Activated CD4-positive, alpha-beta memory T cell treated with anti-CD3 and anti-CD28 coated beads, Interleukin-2, amount 10 ng/mL, durations not matched to agents 7 days and 5 days (primary cell): ENCODE results near the gene SYNE1. TPM values are rescaled to one million over a fixed set of nuclear protein-coding genes. Genes with fewer than 3 reads are reported as not detected.
"Not testable (repeated sequence)": the region's sequence is repeated elsewhere in the genome, so short reads cannot be mapped to it uniquely, and the experiment has no call there.

Experiments
- CTCF ChIA-PET: fragments of 350-600 bp; sonication (Branson Sonifier 250); formaldehyde crosslinking; loops from one replicate; lab custom pipeline; 2021; ENCODE audit warnings: antibody characterized with exemption, inconsistent platforms; lab: Charles Lee
- POLR2A ChIA-PET: fragments of 350-600 bp; sonication (Branson Sonifier 250); formaldehyde crosslinking; loops from one replicate; lab custom pipeline; 2021; ENCODE audit warnings: antibody characterized with exemption; lab: Charles Lee
- DNase-seq: peaks from one replicate; pipeline ENCODE4 v3.0.0-alpha.2; 2020
- H3K27ac Mint-ChIP-seq: one replicate; pipeline ENCODE4 v1.8.0; 2021; ENCODE audit warnings: mild to moderate bottlenecking, mixed read lengths
- H3K27me3 Mint-ChIP-seq: one replicate; pipeline ENCODE4 v1.8.0; 2021; ENCODE audit warnings: mixed read lengths
- H3K36me3 Mint-ChIP-seq: one replicate; pipeline ENCODE4 v1.8.0; 2021; ENCODE audit warnings: low read depth, mixed read lengths
- H3K4me1 Mint-ChIP-seq: one replicate; pipeline ENCODE4 v1.8.0; 2021; ENCODE audit warnings: mixed read lengths
- H3K4me3 Mint-ChIP-seq: one replicate; pipeline ENCODE4 v1.8.0; 2021; ENCODE audit warnings: mild to moderate bottlenecking, mixed read lengths
- H3K9me3 Mint-ChIP-seq: one replicate; pipeline ENCODE4 v1.8.0; 2021; ENCODE audit warnings: mixed read lengths
- total RNA-seq, 2 experiments: library from RNA; stranded (reverse); gene quantifications; one replicate each; pipeline ENCODE4 v1.2.3, GENCODE V29; 2021

The SYNE1 gene
- total RNA-seq, 2 experiments from 2014 or later = 85.5 to 86.8 TPM

DNA sequence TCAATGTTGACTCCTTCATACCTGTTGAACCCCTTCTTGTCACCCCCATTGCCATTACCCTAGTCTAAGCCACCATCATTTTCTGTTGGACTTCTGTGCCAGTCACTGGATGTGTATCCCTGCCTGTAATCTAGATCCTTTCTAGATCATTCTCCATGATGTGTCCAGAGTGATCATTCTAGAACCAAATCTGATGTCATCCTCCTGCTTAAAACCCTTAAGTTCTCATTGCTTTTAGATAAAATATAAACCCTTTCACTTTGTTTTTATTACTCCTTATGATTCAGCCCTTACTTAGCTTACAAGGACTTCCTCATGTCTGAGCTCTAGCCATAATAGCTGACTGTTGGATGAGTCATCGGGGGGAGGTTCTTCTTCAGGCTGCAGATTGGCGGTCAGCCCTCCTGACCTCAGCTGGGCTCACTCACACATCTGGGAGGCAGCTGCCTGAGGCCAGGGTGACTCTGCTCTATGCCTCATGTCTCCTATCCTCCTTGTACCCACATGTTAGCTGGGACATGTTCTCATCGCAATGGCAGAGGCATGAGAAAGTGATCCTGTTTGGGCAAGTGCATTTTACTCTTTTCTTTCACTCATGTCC lies 542.1 kb downstream of the SYNE1 start:
- POLR2A ChIA-PET = no interaction called here
- H3K27ac Mint-ChIP-seq = no peak overlapping the region
- DNase-seq = peak; percentile 36
- H3K36me3 Mint-ChIP-seq = no peaks in the 10 kb centered on the region
- H3K9me3 Mint-ChIP-seq = no peaks in the 10 kb centered on the region
- H3K4me3 Mint-ChIP-seq = no peak overlapping the region
- CTCF ChIA-PET = no interaction called here
- H3K4me1 Mint-ChIP-seq = peaks cover 6% of the 10 kb centered on the region
- H3K27me3 Mint-ChIP-seq = no peaks in the 10 kb centered on the region

DNA sequence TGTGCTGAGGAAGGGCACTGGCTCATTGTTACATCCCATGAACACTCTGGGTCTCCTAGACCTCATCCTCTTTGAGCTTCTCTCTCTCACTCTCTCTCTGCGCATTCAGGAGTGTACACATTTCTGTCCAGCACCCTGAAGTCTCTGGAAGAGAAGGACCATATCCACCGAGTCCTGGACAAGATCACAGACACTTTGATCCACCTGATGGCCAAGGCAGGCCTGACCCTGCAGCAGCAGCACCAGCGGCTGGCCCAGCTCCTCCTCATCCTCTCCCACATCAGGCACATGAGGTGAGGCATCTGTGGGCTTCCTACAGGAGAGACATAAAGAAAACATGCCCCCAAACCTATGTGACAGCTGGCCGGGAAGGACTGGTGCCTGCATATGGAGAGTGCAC lies 542.9 kb downstream of the SYNE1 start:
- Mint-ChIP-seq H3K4me3 (no peak overlapping the region), H3K4me1 (peaks cover 6% of the 10 kb centered on the region), H3K27me3 (no peaks in the 10 kb centered on the region), H3K27ac (no peak overlapping the region), H3K9me3 (no peaks in the 10 kb centered on the region), H3K36me3 (no peaks in the 10 kb centered on the region)
- DNase-seq = no peak
- POLR2A ChIA-PET = no interaction called here
- CTCF ChIA-PET = no interaction called here

DNA sequence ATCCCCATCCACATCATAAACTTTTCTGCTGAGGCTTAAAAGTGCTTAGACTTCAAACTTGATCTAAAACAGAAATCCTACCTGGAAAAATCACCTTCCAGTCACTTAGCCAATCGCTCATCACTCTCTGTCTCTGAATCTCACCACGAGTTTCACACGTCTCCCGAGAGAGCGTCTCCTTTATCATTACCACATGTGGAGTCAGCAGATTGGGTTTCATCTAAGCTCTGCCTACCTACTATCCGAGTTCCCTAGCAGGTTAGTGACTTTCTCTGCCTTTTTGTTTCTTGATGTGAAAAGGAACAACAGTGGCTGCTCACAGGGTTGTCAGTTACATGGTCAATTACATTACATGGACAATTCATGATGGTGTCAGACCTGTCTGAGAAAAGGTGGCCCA lies 543.5 kb downstream of the SYNE1 start:
- POLR2A ChIA-PET = no interaction called here
- Mint-ChIP-seq H3K27me3 (no peaks in the 10 kb centered on the region), H3K36me3 (no peaks in the 10 kb centered on the region), H3K4me1 (peaks cover 6% of the 10 kb centered on the region), H3K27ac (no peak overlapping the region), H3K4me3 (no peak overlapping the region), H3K9me3 (no peaks in the 10 kb centered on the region)
- DNase-seq = no peak
- CTCF ChIA-PET = no interaction called here

DNA sequence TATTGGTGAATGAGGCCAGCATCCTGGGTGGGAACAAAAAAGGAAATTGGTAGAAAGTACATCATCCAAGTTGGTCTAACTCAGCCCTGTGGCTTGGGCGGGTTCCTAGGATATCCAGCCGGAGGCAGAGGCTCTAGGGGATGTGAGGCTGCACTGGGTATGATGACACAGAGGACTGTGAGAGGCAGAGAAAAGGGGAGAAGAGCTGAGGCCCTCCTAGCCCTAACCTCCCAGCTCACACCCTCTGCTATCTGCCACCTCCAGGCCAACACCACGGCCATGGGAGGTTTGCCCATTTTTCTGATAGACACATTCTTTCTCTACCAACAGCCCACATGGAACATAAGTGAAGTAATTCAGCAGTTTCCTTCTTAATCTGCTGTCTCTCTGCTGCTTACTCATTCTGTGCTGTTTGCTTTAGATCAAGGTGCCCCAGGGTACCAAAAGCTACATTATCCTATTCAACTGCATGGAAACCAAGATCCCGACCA lies 545.3 kb downstream of the SYNE1 start:
- peaks cover 6% of the 10 kb centered on the region for H3K4me1 Mint-ChIP-seq
- H3K27ac Mint-ChIP-seq = no peak overlapping the region
- no peak overlapping the region for H3K4me3 Mint-ChIP-seq
- no peaks in the 10 kb centered on the region for H3K27me3 Mint-ChIP-seq
- ChIA-PET CTCF (no interaction called here), POLR2A (no interaction called here)
- no peaks in the 10 kb centered on the region for H3K9me3 Mint-ChIP-seq
- DNase-seq = no peak
- no peaks in the 10 kb centered on the region for H3K36me3 Mint-ChIP-seq

DNA sequence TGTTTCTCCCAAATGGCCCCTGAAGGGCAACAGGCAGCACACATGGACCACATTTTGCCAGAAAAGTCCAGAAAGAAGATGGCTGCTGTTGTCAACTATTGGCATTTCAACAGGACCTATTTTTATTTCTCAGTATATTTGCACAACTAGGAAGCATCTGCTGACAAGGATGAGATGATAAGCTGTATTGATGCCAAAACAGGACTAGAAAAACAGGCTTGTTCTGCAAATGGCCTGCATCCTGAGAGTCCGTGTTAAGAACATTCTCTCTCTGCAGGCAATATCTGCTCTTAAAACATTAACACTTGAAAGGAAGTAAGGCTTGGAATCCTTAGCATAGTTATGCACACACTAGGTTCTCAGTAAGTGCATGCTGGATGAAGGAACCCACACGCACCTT lies 546.0 kb downstream of the SYNE1 start:
- POLR2A ChIA-PET = no interaction called here
- CTCF ChIA-PET = no interaction called here
- Mint-ChIP-seq H3K36me3 (no peaks in the 10 kb centered on the region), H3K9me3 (no peaks in the 10 kb centered on the region), H3K27ac (no peak overlapping the region), H3K27me3 (no peaks in the 10 kb centered on the region), H3K4me1 (peaks cover 6% of the 10 kb centered on the region), H3K4me3 (no peak overlapping the region)
- DNase-seq = no peak

DNA sequence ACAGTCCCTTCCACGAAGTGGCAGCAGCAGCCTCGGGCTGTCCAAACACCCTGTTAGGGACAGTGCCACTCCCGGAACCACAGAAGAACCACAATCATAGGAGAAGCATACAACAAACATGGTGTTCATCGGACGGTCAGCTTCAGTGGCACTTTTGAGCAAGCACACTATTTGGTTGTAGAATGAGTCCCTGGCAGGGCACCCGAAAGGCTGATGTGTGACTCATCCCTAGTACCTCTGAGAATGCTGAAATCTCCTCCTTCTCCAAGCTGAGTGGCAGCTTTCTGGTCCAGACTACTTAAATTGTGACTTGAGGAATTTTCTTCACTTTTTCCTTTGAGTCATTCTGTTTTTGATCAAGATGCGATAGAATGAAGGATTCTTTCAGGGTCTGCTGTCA lies 547.2 kb downstream of the SYNE1 start:
- DNase-seq = no peak
- Mint-ChIP-seq H3K4me1 (peaks cover 2% of the 10 kb centered on the region), H3K27me3 (no peaks in the 10 kb centered on the region), H3K36me3 (no peaks in the 10 kb centered on the region), H3K9me3 (no peaks in the 10 kb centered on the region), H3K27ac (no peak overlapping the region), H3K4me3 (no peak overlapping the region)
- ChIA-PET CTCF (no interaction called here), POLR2A (no interaction called here)

DNA sequence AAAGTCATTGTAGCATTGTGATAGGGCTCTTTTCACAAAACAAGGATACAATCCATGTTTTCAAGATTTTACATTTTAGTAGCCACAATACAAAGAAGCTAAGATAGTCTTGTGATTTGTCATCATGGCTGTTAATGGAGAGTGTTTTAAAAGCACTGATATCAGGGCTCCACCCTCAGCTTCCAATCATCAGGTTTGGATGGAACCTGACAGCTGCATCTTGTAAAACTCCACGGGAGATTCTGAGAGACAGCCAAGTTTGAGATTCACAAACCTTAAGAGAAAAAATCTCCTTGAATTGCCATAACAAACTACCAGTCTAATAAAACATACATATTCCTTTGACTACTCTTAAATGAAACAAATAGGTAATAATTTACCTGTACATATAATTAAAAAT lies 549.5 kb downstream of the SYNE1 start:
- DNase-seq = no peak
- no peak overlapping the region for H3K27ac Mint-ChIP-seq
- no peaks in the 10 kb centered on the region for H3K4me1 Mint-ChIP-seq
- H3K27me3 Mint-ChIP-seq = no peaks in the 10 kb centered on the region
- ChIA-PET CTCF (no interaction called here), POLR2A (no interaction called here)
- H3K4me3 Mint-ChIP-seq = no peak overlapping the region
- H3K9me3 Mint-ChIP-seq = no peaks in the 10 kb centered on the region
- H3K36me3 Mint-ChIP-seq = no peaks in the 10 kb centered on the region

DNA sequence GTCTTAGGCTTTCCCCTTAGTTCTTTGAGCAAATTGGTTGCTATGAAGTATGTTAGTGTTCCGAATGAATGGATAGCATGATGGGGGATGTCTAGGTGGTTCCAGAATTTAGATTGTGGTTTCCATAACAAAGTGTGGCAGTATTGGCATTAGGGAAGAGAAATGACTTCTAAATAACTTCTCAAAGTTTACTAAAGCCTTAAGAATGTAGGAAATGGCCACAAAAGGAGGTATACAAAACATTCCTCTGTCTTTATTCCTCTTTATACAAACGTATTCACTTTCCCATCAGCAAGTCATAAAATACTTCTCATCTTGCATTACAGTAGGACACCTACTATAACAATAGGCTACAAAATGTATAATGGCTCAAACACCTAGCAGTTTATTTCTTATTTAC lies 550.1 kb downstream of the SYNE1 start:
- no peaks in the 10 kb centered on the region for H3K36me3 Mint-ChIP-seq
- DNase-seq = no peak
- no peaks in the 10 kb centered on the region for H3K27me3 Mint-ChIP-seq
- no peaks in the 10 kb centered on the region for H3K9me3 Mint-ChIP-seq
- ChIA-PET CTCF (no interaction called here), POLR2A (no interaction called here)
- H3K4me1 Mint-ChIP-seq = no peaks in the 10 kb centered on the region
- H3K27ac Mint-ChIP-seq = no peak overlapping the region
- H3K4me3 Mint-ChIP-seq = no peak overlapping the region

DNA sequence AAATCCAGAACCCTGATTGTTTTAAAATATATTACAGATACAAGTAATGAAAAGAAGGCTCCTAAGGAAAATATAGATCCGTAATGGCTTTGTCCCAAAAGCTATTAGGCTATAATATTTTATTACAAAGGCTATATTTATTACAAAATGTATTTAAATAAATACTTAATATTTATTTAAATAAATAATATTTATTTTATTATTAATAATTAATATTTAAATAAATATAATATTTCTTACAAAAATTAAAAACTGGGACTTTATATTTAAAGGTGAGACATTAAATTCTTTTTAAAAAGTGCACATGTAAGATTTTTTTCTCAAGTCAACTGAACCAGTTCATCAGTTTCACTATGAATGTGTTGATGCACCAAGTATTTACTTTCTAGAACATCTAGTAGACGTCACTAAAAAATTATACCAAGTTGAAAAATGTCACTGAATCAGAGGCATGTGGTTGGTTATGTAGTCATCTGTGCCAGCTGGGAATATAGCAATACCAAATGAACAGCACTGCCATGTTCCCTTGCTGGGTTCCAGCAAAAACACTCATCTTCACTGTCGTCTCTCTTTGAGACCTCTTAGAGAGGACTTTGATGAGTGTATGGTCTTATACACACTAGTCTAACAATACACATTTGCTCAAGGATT lies 550.8 kb downstream of the SYNE1 start:
- H3K27ac Mint-ChIP-seq = no peak overlapping the region
- no peak overlapping the region for H3K4me3 Mint-ChIP-seq
- no peaks in the 10 kb centered on the region for H3K36me3 Mint-ChIP-seq
- no peaks in the 10 kb centered on the region for H3K4me1 Mint-ChIP-seq
- no peak for DNase-seq
- H3K9me3 Mint-ChIP-seq = peaks cover under 1% of the 10 kb centered on the region
- no peaks in the 10 kb centered on the region for H3K27me3 Mint-ChIP-seq
- ChIA-PET POLR2A (no interaction called here), CTCF (no interaction called here)

DNA sequence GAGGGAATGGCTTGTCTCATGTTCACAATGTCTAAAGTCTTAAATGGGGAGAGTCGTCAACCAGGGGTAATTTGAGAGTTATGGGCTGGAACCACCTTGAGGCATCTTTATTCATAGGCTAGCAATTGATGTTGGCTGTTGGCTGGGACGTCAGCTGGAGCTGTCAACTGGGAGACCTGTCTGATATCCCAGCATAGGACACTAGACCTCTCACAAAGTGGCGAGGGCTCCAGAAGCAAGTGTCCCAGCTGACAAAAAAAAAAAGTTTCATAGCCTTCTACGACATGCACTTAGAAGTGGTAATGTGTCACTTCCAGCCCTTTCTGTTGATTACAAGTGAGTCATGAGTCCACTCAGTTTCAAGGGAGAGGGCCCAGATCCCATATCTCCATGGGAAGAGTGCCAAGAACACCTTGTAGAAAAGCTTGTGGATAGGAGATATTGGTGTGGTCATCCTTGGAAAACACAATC lies 551.7 kb downstream of the SYNE1 start:
- no peaks in the 10 kb centered on the region for H3K27me3 Mint-ChIP-seq
- ChIA-PET CTCF (no interaction called here), POLR2A (interaction anchor here (0.5 kb wide), 1 partner anchor 224 kb away, joined by 3 read pairs; no protein-coding TSS in a partner anchor)
- DNase-seq = no peak
- no peaks in the 10 kb centered on the region for H3K4me1 Mint-ChIP-seq
- H3K36me3 Mint-ChIP-seq = no peaks in the 10 kb centered on the region
- no peak overlapping the region for H3K27ac Mint-ChIP-seq
- peaks cover 2% of the 10 kb centered on the region for H3K9me3 Mint-ChIP-seq
- no peak overlapping the region for H3K4me3 Mint-ChIP-seq

DNA sequence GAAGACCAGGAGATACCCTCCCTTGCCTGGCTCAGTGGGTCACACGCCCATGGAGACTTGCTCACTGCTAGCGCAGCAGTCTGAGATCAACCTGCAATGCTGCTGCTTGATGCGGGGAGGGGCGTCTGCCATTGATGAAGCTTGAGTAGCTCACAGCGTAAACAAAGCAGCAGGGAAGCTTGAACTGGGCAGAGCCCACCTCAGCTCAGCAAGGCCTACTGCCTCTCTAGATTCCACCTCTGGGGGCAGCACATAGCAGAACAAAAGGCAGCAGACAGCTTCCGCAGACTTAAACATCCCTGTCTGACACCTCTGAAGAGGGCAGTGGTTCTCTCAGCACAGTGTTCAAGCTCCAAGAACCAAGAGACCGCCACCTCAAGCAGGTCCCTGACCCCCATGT lies 558.4 kb downstream of the SYNE1 start:
- no peaks in the 10 kb centered on the region for H3K4me1 Mint-ChIP-seq
- ChIA-PET POLR2A (no interaction called here), CTCF (no interaction called here)
- H3K4me3 Mint-ChIP-seq = no peak overlapping the region
- H3K9me3 Mint-ChIP-seq = peaks cover 5% of the 10 kb centered on the region
- H3K27ac Mint-ChIP-seq = no peak overlapping the region
- H3K36me3 Mint-ChIP-seq = no peaks in the 10 kb centered on the region
- H3K27me3 Mint-ChIP-seq = no peaks in the 10 kb centered on the region
- DNase-seq = no peak

DNA sequence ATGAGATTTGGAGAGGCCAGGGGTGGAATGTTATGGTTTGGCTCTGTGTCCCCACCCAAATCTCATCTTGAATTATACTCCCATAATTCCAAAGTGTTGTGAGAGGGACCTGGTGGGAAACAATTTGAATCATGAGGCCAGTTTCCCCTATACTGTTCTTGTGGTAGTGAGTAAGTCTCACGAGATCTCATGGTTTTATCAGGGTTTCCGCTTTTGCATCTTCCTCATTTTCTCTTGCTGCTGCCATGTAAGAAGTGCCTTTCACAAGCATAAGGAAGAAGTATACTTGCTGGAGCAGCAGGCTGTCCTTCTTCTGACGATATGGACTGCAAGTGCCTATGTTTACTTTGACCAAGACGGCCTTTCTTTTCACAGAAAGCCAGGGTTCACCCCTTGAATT lies 559.2 kb downstream of the SYNE1 start:
- CTCF ChIA-PET = no interaction called here
- no peaks in the 10 kb centered on the region for H3K4me1 Mint-ChIP-seq

DNA sequence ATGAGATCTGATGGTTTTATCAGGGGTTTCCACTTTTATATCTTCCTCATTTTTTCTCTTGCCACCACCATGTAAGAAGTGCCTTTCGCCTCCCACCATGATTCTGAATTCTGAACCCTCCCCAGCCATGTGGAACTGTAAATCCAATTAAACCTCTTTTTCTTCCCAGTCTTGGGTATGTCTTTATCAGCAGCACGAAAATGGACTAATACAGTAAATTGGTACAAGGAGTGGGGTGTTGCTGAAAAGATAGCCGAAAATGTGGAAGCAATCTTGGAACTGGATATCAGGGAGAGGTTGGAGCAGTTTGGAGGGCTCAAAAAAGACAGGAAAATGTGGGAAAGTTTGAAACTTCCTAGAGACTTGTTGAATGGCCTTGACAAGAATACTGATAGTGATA lies 560.9 kb downstream of the SYNE1 start:
- CTCF ChIA-PET, H3K27ac Mint-ChIP-seq, H3K4me1 Mint-ChIP-seq, H3K9me3 Mint-ChIP-seq, H3K4me3 Mint-ChIP-seq, POLR2A ChIA-PET, H3K36me3 Mint-ChIP-seq, DNase-seq, H3K27me3 Mint-ChIP-seq: not testable (repeated sequence)

More for the DNA sequence above, 559.2 kb downstream of the SYNE1 start:
- no peak overlapping the region for H3K4me3 Mint-ChIP-seq
- H3K27ac Mint-ChIP-seq = no peak overlapping the region
- no peaks in the 10 kb centered on the region for H3K36me3 Mint-ChIP-seq
- POLR2A ChIA-PET = no interaction called here
- H3K27me3 Mint-ChIP-seq = no peaks in the 10 kb centered on the region
- DNase-seq = no peak
- peaks cover 5% of the 10 kb centered on the region for H3K9me3 Mint-ChIP-seq

DNA sequence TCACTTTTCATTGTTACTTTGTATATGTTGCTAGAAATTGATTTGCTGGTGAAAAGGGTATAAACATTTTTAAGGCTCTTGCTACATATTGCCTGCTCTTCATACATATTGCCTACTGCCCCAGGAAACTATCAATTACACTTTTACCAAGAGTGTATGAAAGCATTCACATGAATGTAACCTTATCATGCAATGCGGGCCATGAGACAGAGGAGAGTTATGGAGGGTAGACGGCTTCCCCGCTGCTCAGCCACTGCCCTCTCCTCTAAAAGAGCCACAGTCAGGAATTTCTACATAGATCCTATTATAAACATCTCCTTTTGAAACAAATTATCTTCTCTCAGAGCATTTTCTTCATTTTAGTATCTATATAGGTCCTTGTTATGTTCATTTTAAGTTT lies 565.3 kb downstream of the SYNE1 start:
- Mint-ChIP-seq H3K4me1 (no peaks in the 10 kb centered on the region), H3K36me3 (no peaks in the 10 kb centered on the region)

More for the DNA sequence above, 565.3 kb downstream of the SYNE1 start:
- DNase-seq = no peak
- peaks cover 2% of the 10 kb centered on the region for H3K9me3 Mint-ChIP-seq
- H3K27ac Mint-ChIP-seq = no peak overlapping the region
- no peaks in the 10 kb centered on the region for H3K27me3 Mint-ChIP-seq
- CTCF ChIA-PET = no interaction called here
- POLR2A ChIA-PET = no interaction called here
- H3K4me3 Mint-ChIP-seq = no peak overlapping the region
